K562 (cell line): ENCODE data around the gene LCN15. TPM values are rescaled to one million over a fixed set of nuclear protein-coding genes. Genes with fewer than 3 reads are reported as not detected.

Source experiments
- CBFA2T2 ChIP-seq: fragments of 450-650 bp; conservative IDR thresholded peaks from 2 replicates; pipeline ENCODE4 v1.6.1; 2017; ENCODE audit warnings: mild to moderate bottlenecking
- HDAC6 ChIP-seq: IDR thresholded peaks from 2 replicates; pipeline ENCODE4 v1.6.1; 2012; ENCODE audit warnings: low read depth, mild to moderate bottlenecking, control low read depth, inconsistent platforms, low read length, moderate library complexity
- HSF4 ChIP-seq: fragments of 250-450 bp; sonication (Bioruptor Pico); IDR thresholded peaks from 2 replicates; pipeline ENCODE4 v2.1.2; 2022; ENCODE audit warnings: mild to moderate bottlenecking, moderate library complexity, borderline replicate concordance
- KHSRP ChIP-seq: fragments of 450-650 bp; IDR thresholded peaks from 2 replicates; pipeline ENCODE4 v1.6.1; 2017
- L3MBTL2 ChIP-seq: fragments of 450-650 bp; IDR thresholded peaks from 2 replicates; pipeline ENCODE4 v1.6.1; 2016; ENCODE audit warnings: mild to moderate bottlenecking, moderate library complexity
- MYNN ChIP-seq, 2 experiments: sonication (generic); formaldehyde crosslinking in 1 of 2; IDR thresholded peaks; 2 replicates each; pipeline versions ENCODE4 v1.5.0 to v1.6.1; 2016 to 2020; ENCODE audit warnings: antibody characterized with exemption in 1 of 2, missing genetic modification reagents in 1 of 2
- PPARD ChIP-seq: fragments of 250-450 bp; sonication (Bioruptor Pico); IDR thresholded peaks from 2 replicates; pipeline ENCODE4 v1.8.0; 2022; ENCODE audit warnings: inconsistent platforms, mild to moderate bottlenecking, moderate library complexity
- PRDM10 ChIP-seq: fragments of 450-650 bp; IDR thresholded peaks from 2 replicates; pipeline ENCODE4 v1.6.1; 2018; ENCODE audit not compliant: partially characterized antibody
- SMARCA5 ChIP-seq: fragments of 450-650 bp; IDR thresholded peaks from 2 replicates; pipeline ENCODE4 v1.6.1; 2016
- YBX1 ChIP-seq: fragments of 450-650 bp; IDR thresholded peaks from 2 replicates; pipeline ENCODE4 v1.7.1; 2016; ENCODE audit warnings: mild to moderate bottlenecking
- ZBED1 ChIP-seq: IDR thresholded peaks from 2 replicates; pipeline ENCODE4 v1.6.1; 2014
- ZBTB34 ChIP-seq: fragments of 250-450 bp; sonication (Bioruptor Pico); IDR thresholded peaks from 2 replicates; pipeline ENCODE4 v1.8.0; 2021; ENCODE audit warnings: mild to moderate bottlenecking, moderate library complexity
- ZNF449 ChIP-seq: fragments of 250-450 bp; sonication (Bioruptor Pico); IDR thresholded peaks from 2 replicates; pipeline ENCODE4 v1.8.0; 2022; ENCODE audit warnings: moderate library complexity, mild to moderate bottlenecking, inconsistent platforms
- ZNF76 ChIP-seq: fragments of 250-450 bp; sonication (Bioruptor Pico); IDR thresholded peaks from 2 replicates; pipeline ENCODE4 v1.4.0; 2020; ENCODE audit warnings: mild to moderate bottlenecking, moderate library complexity, borderline replicate concordance
- ZNF766 ChIP-seq: fragments of 200-800 bp; sonication (Bioruptor generic); conservative IDR thresholded peaks from 2 replicates; pipeline ENCODE4 v1.6.1; 2016; ENCODE audit warnings: missing genetic modification characterization, missing compliant biosample characterization
- polyA plus RNA-seq, 8 experiments: library from polyadenylated mRNA; depleted of rRNA in 4 of 8; stranded (reverse) in 5 of 8; unstranded in 3 of 8; fragments of >200 nt; fragmentation: Nextera tagmentation in 2 of 8; fragmentation: Illumina TruSeq in 1 of 8; extraction: Ambion mirVana in 2 of 8; extraction: Trizol in 1 of 8; gene quantifications; 2 replicates each; pipeline versions ENCODE4 v1.2.1 to v1.2.3, GENCODE V29; 2011 to 2014; ENCODE audit warnings: inconsistent platforms in 1 of 8, missing spikeins in 1 of 8
- total RNA-seq, 7 experiments: library from RNA; depleted of rRNA in 6 of 7; stranded (reverse); fragments of >200 nt in 6 of 7; fragmentation: Illumina TruSeq in 2 of 7; extraction: Trizol in 2 of 7; gene quantifications; 2 replicates each; pipeline versions ENCODE4 v1.2.1 to v1.2.3, GENCODE V29; 2011 to 2021; ENCODE audit warnings: low replicate concordance in 1 of 7
- TF ChIP-seq, protein P1 (sequence below): fragments of 250-450 bp; sonication (Bioruptor Pico); IDR thresholded peaks from 2 replicates; pipeline ENCODE4 v1.5.0; 2021; ENCODE audit warnings: mild to moderate bottlenecking, moderate library complexity
- TF ChIP-seq, protein P2 (sequence below), 2 experiments: IDR thresholded peaks; 2 replicates each; pipeline ENCODE4 v1.6.1; 2011; ENCODE audit warnings: borderline replicate concordance in 1 of 2, control low read depth in 1 of 2, low read depth in 1 of 2, low read length in 1 of 2, mild to moderate bottlenecking in 1 of 2, mixed read lengths in 1 of 2, moderate library complexity in 1 of 2; ENCODE audit not compliant: insufficient read depth in 1 of 2, insufficient read length in 1 of 2, poor library complexity in 1 of 2, severe bottlenecking in 1 of 2; ENCODE audit errors: extremely low read depth in 1 of 2

Gene LCN15
- total and polyA plus RNA-seq, 9 of the 15 experiments (the other 6 are each of a cell fraction or from before 2014, with no cell fraction given): 0.66 TPM; not detected in 8

DNA sequence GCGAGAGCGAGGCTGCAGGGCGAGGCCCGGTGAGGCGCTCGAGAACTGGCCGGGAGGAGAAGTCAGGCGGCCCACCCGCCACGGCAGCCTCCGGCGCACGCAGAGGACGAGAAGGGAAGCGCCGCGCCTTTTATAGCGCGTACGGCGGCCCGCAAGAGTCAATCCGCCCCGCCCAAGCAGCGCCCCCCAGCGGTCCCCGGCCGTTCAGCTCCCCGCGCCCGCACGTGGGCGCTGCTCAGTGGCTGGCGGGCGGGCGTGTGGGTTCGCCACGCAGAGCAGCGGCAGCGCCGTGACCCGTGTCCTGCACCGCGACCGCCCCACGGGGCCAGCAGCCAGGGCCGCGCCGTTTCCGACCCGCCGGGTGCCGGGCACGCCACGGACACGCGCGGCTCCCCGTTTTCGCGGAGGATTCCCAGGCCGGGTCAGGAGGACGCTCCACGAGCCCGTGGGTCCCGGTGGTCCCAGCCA, 36.2 kb downstream of the LCN15 start (continued):
- TF ChIP-seq PRDM10 (no peak), KHSRP (no peak), MYNN (IDR thresholded peaks at IDR 0.05) (peak; percentile 28; the same call in 1 of the 2 replicates), MYNN (CRISPR knock-in tag; IDR thresholded peaks at IDR 0.05) (no peak), ZNF449 (CRISPR knock-in tag) (no peak), ZNF766 (CRISPR knock-in tag) (peak; percentile 32; the same call in 1 of the 2 replicates), HSF4 (CRISPR knock-in tag) (no peak), ZBTB34 (CRISPR knock-in tag) (no peak), CBFA2T2 (no peak), SMARCA5 (no peak), L3MBTL2 (peak; percentile 95), ZBED1 (peak; percentile 84), YBX1 (no peak), PPARD (no peak), HDAC6 (peak; percentile 90), ZNF76 (peak; percentile 45; the same call in 1 of the 2 replicates)
- TF ChIP-seq, protein P1, sequence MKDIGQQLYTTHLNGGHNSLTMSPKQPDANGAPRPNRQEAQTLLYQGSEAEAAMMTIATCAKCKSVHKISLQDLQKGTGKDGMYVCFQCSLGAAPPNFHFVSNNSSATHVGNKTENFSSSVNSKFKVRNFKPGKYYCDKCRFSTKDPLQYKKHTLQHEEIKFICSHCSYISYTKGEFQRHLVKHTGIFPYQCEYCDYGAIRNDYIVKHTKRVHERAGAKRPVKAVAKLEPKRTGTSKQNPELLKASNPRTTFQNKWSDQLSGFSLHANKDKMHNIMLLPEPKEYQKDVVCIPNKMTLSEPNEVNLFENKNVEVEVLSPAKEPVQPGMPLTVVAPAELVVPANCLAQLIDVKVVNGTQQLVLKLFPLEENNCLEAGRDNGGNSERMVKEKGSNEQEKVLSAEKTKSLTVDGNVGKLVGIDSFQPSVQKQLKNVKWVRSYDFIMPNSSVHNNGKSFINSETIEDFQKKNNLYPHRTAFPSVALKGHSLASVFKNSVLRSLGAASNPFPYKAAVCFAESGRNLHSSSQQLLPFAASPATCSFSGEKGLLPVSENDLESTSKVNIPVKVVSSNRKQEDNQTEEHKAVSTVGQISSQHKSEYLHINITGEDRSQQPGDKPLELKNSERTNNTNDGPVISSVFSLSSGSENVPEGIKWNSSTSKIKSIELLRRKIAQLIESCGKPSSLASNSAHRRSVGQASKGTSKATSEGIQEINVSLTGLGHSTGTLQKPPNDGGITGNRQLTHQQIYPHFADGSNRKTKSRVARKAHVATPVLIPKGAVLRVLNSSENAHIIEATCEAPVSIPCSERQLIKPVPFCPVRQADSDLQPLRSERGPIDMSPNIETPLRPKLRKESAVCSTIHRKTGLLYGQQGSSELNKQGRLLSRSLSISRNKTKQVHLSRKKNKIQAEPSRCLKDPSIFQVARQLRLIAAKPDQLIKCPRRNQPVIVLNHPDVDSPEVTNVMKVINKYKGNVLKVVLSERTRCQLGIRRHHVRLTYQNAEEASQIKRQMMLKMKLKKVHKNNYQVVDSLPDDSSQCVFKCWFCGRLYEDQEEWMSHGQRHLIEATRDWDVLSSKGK (CRISPR knock-in tag): no peak
- TF ChIP-seq, protein P2, sequence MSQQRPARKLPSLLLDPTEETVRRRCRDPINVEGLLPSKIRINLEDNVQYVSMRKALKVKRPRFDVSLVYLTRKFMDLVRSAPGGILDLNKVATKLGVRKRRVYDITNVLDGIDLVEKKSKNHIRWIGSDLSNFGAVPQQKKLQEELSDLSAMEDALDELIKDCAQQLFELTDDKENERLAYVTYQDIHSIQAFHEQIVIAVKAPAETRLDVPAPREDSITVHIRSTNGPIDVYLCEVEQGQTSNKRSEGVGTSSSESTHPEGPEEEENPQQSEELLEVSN (IDR thresholded peaks at IDR 0.05; ENCODE audit: borderline replicate concordance in 1 of 2, extremely low read depth in 1 of 2, insufficient read depth in 1 of 2, insufficient read length in 1 of 2, low read depth in 1 of 2, low read length in 1 of 2, poor library complexity in 1 of 2, severe bottlenecking in 1 of 2): peak; percentile 88 to 97
